ENCODE data around the gene GCGR.

DNA sequence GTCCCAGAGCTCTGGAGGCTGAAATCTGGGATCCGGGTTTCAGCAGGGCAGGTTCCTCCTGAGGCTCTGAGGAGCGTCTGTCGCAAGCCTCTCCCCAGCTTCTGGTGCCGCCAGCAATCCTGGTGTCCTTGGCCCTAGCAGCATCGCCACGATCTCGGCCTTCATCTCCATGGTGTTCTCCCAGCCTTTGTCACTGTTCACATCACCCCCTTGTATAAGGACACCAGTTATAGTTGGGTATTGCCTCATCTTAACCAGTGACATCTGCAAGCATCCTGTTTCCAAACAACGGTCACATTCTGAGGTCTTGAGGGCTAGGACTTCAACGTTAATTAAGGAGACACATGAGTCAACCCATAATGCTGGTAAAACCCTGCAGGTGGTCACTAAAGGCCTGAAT is 33.7 kb downstream of the GCGR start:
- TF ChIP-seq POLR2AphosphoS5 (IDR thresholded peaks at IDR 0.05) (no peak), EZH2 (IDR thresholded peaks at IDR 0.05; ENCODE audit: borderline replicate concordance, insufficient read depth, low read length, poor library complexity, severe bottlenecking) (no peak), RAD21 (conservative IDR thresholded peaks at IDR 0.05) (no peak), SMC3 (conservative IDR thresholded peaks at IDR 0.05; ENCODE audit: poor library complexity) (no peak)
- TF ChIP-seq, protein P1, sequence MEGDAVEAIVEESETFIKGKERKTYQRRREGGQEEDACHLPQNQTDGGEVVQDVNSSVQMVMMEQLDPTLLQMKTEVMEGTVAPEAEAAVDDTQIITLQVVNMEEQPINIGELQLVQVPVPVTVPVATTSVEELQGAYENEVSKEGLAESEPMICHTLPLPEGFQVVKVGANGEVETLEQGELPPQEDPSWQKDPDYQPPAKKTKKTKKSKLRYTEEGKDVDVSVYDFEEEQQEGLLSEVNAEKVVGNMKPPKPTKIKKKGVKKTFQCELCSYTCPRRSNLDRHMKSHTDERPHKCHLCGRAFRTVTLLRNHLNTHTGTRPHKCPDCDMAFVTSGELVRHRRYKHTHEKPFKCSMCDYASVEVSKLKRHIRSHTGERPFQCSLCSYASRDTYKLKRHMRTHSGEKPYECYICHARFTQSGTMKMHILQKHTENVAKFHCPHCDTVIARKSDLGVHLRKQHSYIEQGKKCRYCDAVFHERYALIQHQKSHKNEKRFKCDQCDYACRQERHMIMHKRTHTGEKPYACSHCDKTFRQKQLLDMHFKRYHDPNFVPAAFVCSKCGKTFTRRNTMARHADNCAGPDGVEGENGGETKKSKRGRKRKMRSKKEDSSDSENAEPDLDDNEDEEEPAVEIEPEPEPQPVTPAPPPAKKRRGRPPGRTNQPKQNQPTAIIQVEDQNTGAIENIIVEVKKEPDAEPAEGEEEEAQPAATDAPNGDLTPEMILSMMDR (IDR thresholded peaks at IDR 0.05; ENCODE audit: poor library complexity, severe bottlenecking), result no peak
- TF ChIP-seq, protein P2, sequence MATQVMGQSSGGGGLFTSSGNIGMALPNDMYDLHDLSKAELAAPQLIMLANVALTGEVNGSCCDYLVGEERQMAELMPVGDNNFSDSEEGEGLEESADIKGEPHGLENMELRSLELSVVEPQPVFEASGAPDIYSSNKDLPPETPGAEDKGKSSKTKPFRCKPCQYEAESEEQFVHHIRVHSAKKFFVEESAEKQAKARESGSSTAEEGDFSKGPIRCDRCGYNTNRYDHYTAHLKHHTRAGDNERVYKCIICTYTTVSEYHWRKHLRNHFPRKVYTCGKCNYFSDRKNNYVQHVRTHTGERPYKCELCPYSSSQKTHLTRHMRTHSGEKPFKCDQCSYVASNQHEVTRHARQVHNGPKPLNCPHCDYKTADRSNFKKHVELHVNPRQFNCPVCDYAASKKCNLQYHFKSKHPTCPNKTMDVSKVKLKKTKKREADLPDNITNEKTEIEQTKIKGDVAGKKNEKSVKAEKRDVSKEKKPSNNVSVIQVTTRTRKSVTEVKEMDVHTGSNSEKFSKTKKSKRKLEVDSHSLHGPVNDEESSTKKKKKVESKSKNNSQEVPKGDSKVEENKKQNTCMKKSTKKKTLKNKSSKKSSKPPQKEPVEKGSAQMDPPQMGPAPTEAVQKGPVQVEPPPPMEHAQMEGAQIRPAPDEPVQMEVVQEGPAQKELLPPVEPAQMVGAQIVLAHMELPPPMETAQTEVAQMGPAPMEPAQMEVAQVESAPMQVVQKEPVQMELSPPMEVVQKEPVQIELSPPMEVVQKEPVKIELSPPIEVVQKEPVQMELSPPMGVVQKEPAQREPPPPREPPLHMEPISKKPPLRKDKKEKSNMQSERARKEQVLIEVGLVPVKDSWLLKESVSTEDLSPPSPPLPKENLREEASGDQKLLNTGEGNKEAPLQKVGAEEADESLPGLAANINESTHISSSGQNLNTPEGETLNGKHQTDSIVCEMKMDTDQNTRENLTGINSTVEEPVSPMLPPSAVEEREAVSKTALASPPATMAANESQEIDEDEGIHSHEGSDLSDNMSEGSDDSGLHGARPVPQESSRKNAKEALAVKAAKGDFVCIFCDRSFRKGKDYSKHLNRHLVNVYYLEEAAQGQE (IDR thresholded peaks at IDR 0.05; ENCODE audit: borderline replicate concordance), result no peak
